Esophagus mucosa (tissue), 1 donor: ENCODE results near the gene TTC39C. TPM values are rescaled to one million over a fixed set of nuclear protein-coding genes. Genes with fewer than 3 reads are reported as not detected.

ENCODE experiments used
- ATAC-seq: fragments of 200-7000 bp; cut with Tn5 transposase; one replicate; pipeline ENCODE4 v1.9.1; 2020
- total RNA-seq: library from RNA; stranded (reverse); gene quantifications from one replicate; pipeline ENCODE4 v1.2.4, GENCODE V29; 2023
- donor health status: DM: yes; HTN: yes; CAD: no.

Gene TTC39C
- total RNA-seq, 1 donor from 2014 or later = 24.6 TPM

DNA sequence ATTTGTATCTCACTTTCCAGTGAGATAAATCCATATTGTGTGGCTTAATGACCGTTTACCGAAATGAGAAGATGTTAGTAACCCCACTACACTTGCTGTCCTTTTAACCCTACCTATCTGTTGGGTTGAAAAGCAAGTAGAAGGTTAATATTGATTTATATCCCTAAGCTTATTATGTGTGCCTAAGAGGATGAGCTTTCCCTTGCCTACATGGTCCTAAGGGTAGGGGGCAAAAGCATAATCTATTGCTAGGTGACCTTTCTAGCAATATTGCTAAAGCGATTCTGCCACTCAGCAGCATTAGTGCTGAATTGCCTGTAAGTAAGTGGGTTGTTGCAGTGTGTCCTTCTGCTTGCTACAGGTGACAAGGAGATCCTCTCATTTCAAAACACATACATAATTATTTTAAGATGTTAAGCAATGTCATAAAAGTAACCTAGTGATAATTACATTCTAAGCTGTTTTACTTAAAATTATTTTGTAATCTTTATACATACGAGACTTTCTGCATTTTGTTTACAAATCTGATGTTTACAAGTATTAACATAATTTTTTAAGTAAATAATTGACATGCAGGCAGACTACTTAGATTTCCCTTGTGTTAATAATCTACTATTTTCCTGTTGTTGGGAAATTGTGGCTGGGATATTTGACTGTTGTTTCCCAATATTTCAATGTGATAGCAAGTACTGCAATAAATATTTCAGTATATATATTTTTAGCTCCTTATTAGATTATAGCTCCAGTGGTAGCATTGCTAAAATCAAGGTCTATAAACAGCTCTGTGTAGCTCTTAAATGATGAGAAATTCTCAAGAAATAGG, 75.2 kb downstream of the TTC39C start:
- ATAC-seq = no peak

GRCh38 chr18:24090876-24091275, 76.3 kb downstream of the TTC39C start:
- no peak for ATAC-seq

DNA sequence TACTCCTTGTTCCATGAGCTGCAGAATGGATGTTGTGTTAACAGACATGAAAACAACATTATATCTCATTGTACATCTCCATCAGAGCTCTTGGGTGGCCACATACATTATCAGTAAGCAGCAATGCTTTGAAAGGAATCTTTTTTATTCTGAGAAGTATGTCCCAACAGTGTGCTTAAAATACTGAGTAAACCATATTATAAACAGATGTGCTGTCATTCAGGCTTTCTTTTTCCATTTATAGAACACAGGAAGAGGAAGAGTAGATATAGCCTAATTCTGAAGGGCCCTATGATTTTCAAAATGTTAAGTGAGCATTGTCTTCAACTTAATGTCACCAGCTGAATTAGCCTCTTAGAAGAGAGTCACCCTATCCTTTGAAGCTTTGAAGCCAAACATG, 80.0 kb downstream of the TTC39C start:
- no peak for ATAC-seq

GRCh38 chr18:24095976-24096375, 81.4 kb downstream of the TTC39C start:
- no peak for ATAC-seq

GRCh38 chr18:24103320-24104021, 88.9 kb downstream of the TTC39C start:
- ATAC-seq = no peak

GRCh38 chr18:24104486-24104885, 89.9 kb downstream of the TTC39C start:
- no peak for ATAC-seq

GRCh38 chr18:24108641-24109040, 94.1 kb downstream of the TTC39C start:
- no peak for ATAC-seq

DNA sequence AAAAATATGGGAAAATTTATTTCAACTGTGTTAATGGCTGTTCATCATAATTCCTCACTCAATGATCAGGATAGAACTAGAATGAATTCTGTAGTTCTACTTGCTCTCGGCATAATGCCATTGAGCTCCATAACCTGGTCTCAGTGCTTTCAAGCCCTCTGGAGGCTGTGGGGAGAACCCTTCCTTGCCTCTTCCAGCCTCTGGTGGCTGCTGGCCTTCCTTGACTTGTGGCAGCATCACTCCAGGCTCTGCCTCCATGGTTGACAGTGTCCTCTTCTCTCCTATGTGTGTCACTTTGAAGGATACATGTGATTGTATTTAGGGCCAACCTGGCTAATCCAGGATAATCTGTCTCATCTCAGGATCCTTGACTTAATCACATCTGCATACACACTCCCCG, 97.4 kb downstream of the TTC39C start:
- ATAC-seq = no peak

GRCh38 chr18:24112464-24112863, 97.9 kb downstream of the TTC39C start:
- ATAC-seq = no peak

GRCh38 chr18:24112874-24113615, 98.5 kb downstream of the TTC39C start:
- peak; percentile 72 for ATAC-seq

DNA sequence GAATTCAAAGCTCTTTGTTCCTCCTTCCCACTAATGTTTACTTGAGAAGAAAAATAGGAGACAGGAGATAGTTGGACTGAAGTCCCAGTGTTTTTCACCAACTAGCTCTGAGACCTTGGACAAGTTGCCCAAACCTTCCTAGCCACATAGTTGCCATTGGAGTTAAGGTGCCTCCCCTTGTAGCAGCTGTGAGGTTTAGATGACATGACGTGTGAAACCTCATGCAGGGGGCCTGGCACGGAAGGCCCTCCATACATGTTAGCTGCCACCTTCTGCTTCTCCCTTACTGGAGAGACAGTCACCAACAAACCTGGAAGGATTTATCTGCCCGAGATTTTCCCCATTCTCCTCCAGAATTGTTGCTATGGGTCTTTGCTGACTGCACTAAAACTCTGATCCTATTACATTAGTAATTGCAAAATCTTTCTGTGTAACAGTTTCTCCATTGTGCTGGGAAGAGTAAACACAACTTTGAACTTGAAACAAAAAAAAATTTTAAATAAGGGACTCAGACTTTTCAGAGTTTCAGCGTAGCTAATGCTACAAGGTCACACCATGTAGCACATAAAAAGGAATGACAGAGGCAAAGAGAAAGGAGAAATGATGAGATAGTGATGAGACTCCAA, 100.5 kb downstream of the TTC39C start:
- no peak for ATAC-seq

GRCh38 chr18:24115628-24116027, 101.1 kb downstream of the TTC39C start:
- ATAC-seq = no peak

GRCh38 chr18:24118750-24119577, 104.4 kb downstream of the TTC39C start:
- peak; percentile 89 for ATAC-seq

DNA sequence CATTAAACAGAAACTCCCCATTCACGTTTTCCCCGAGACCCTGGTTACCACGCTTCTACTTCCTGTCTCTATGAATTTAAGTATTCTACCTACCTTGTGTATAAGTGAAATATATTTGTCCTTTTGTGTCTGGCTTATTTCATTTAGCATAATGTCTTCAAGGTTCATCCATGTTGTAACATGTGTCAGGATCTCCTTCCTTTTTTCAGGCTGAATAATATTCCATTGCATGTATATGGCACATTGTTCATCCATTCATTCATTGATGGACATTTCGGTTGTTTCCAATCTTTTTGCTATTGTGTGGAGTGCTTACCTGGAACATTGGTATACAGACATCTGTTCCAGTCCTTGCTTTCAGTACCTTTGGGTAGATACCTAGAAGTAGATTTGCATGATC, 106.1 kb downstream of the TTC39C start:
- ATAC-seq = no peak

DNA sequence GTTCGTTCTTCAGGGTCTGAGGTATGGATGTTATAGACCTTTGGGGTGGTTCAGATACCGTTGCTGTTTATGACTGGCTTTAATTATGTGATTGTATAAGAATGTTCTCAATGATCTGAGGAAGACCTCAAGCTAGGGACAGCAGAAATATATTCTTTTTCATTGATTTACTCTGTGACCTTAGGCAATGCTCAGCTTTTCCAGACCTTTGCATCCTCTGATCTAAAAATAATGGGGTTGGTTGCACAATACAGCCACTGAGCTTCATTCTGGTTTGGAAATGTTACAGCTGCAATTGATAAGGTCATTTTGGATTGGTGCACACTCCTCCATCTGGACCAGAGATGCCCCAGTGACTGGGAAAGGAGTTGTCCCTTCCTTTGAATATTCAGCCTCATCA, 107.1 kb downstream of the TTC39C start:
- no peak for ATAC-seq

- ATAC-seq = no peak
Measured at GRCh38 chr18:24126155-24126961, 111.8 kb downstream of the TTC39C start.

- no peak for ATAC-seq
Measured at GRCh38 chr18:24127735-24128134, 113.2 kb downstream of the TTC39C start.

DNA sequence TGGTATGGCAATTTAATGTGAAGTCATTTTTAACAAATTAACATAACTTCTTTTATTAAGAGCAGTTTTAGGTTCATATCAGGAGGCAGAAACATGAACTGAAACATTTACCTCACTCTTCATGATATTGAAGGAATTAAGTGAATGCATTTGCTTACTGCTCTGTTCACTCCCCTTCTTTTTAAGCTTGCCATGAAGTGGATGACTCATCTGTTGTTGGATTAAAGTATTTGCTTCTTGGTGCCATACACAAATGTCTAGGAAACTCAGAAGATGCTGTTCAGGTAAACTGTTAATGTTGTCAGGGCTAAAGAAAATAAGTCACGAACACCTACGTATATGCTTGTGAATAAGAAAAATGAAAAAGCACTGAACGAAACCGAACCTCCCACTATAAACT, 114.1 kb downstream of the TTC39C start:
- no peak for ATAC-seq

- ATAC-seq = peak; percentile 28
Measured at GRCh38 chr18:24130494-24130893, 115.9 kb downstream of the TTC39C start.

DNA sequence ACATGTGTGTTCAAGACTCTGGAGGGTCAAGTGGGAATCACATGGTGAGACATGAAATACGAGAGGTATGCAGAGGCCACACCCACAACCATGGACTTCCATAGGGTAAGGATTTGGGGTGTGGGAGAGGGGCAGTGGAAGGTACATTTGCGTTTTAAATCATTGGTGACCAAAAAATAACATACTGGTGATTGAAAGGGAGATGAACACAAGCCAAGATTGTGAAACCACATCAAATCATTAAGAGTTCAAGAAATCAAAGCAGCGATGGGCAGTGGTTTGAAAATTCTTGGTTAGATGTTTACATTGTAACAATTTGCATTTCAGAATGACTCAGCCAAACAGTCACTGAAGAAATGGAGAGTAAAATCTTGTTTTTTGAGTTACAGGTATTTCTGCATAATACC, 122.4 kb downstream of the TTC39C start:
- no peak for ATAC-seq

GRCh38 chr18:24138409-24138788, 123.8 kb downstream of the TTC39C start:
- no peak for ATAC-seq
